Measurements from ENCODE around the gene CDH23.

GRCh38 chr10:71426058-71426605, 29.4 kb downstream of the CDH23 start:
- TF ChIP-seq EZH2 (IDR thresholded peaks at IDR 0.05; ENCODE audit: insufficient read depth, poor library complexity, severe bottlenecking) (no peak), EZH2phosphoT487 (IDR thresholded peaks at IDR 0.05; ENCODE audit: insufficient read depth, low read depth) (no peak)

Measured in GM23248 (cell line).